Measurements from ENCODE around the gene PROX2. TPM values are rescaled to one million over a fixed set of nuclear protein-coding genes. Genes with fewer than 3 reads are reported as not detected.

Gene PROX2
- total RNA-seq, 1 donor from 2014 or later, result not detected

- peak; percentile 14 for DNase-seq (ENCODE audit: extremely low read depth, low read depth, low spot score)
Observed at GRCh38 chr14:74882103-74882920, 6.4 kb upstream of the PROX2 start.

GRCh38 chr14:74881431-74882102 is 5.6 kb upstream of the PROX2 start, which contains the start of gene DLST:
Gene DLST (plus strand): TSS chr14:74881916. CDS start chr14:74881954, 38 bp downstream.
- DNase-seq (ENCODE audit: extremely low read depth, low read depth, low spot score), result no peak

- no peak for DNase-seq (ENCODE audit: extremely low read depth, low read depth, low spot score)
Observed at GRCh38 chr14:74879427-74880182, 3.7 kb upstream of the PROX2 start.

- DNase-seq (ENCODE audit: extremely low read depth, low read depth, low spot score), result no peak
Observed at GRCh38 chr14:74875204-74875603, 741 bp downstream of the PROX2 start.

GRCh38 chr14:74871819-74872218 is 4.1 kb downstream of the PROX2 start:
- DNase-seq (ENCODE audit: extremely low read depth, low read depth, low spot score), result no peak

GRCh38 chr14:74868739-74869138 is 7.2 kb downstream of the PROX2 start:
- DNase-seq (ENCODE audit: extremely low read depth, low read depth, low spot score), result no peak

GRCh38 chr14:74867673-74868072 is 8.3 kb downstream of the PROX2 start:
- DNase-seq (ENCODE audit: extremely low read depth, low read depth, low spot score), result no peak

GRCh38 chr14:74866708-74867389 is 9.1 kb downstream of the PROX2 start:
- no peak for DNase-seq (ENCODE audit: extremely low read depth, low read depth, low spot score)

GRCh38 chr14:74865156-74865555 is 10.8 kb downstream of the PROX2 start:
- DNase-seq (ENCODE audit: extremely low read depth, low read depth, low spot score), result no peak

- no peak for DNase-seq (ENCODE audit: extremely low read depth, low read depth, low spot score)
Observed at GRCh38 chr14:74864198-74864597, 11.7 kb downstream of the PROX2 start.

GRCh38 chr14:74863274-74863673 is 12.7 kb downstream of the PROX2 start:
- DNase-seq (ENCODE audit: extremely low read depth, low read depth, low spot score), result no peak

- no peak for DNase-seq (ENCODE audit: extremely low read depth, low read depth, low spot score)
Observed at GRCh38 chr14:74861734-74862090, 14.2 kb downstream of the PROX2 start.

GRCh38 chr14:74860899-74861733 is 14.8 kb downstream of the PROX2 start:
- DNase-seq (ENCODE audit: extremely low read depth, low read depth, low spot score), result peak; percentile 55

GRCh38 chr14:74859757-74860552 is 16.0 kb downstream of the PROX2 start:
- no peak for DNase-seq (ENCODE audit: extremely low read depth, low read depth, low spot score)

GRCh38 chr14:74858022-74858421 is 17.9 kb downstream of the PROX2 start:
- no peak for DNase-seq (ENCODE audit: extremely low read depth, low read depth, low spot score)

GRCh38 chr14:74856366-74856765 is 19.6 kb downstream of the PROX2 start:
- DNase-seq (ENCODE audit: extremely low read depth, low read depth, low spot score), result no peak

- no peak for DNase-seq (ENCODE audit: extremely low read depth, low read depth, low spot score)
Observed at GRCh38 chr14:74855945-74856344, 20.0 kb downstream of the PROX2 start.

GRCh38 chr14:74855021-74855420 is 20.9 kb downstream of the PROX2 start:
- DNase-seq (ENCODE audit: extremely low read depth, low read depth, low spot score), result no peak

GRCh38 chr14:74853581-74853980 is 22.4 kb downstream of the PROX2 start:
- no peak for DNase-seq (ENCODE audit: extremely low read depth, low read depth, low spot score)

All from glomerular endothelial cell (primary cell).